IMR-90 (cell line): Measurements from ENCODE around the gene KLHL42. TPM values are rescaled to one million over a fixed set of nuclear protein-coding genes. Genes with fewer than 3 reads are reported as not detected.

Experiments
- ATAC-seq: fragments of 200-7000 bp; cut with Tn5 transposase; 2 replicates; pipeline ENCODE4 v1.9.1; 2020; ENCODE audit warnings: low read depth, mild to moderate bottlenecking, moderate library complexity
- BruUV-seq: library from RNA; stranded (reverse); fragments of 400-500 nt; replicated peaks from 2 replicates; lab custom pipeline; 2021; lab: Mats Ljungman, UMichigan
- CTCF ChIA-PET: fragments of 300-600 bp; formaldehyde crosslinking; extraction: SDS; loops from one replicate; lab custom pipeline; 2021; ENCODE audit warnings: antibody characterized with exemption; lab: Yijun Ruan, JAX
- POLR2A ChIA-PET: fragments of 300-600 bp; sonication (Branson Sonifier 250); formaldehyde crosslinking; loops from one replicate; lab custom pipeline; 2022; ENCODE audit warnings: antibody characterized with exemption; ENCODE audit not compliant: unreplicated experiment; lab: Charles Lee
- DNase-seq: peaks from one replicate; pipeline ENCODE4 v3.0.0; 2013
- H2AFZ ChIP-seq: replicated peaks from 2 replicates; pipeline ENCODE3; 2013; ENCODE audit warnings: low read length, mild to moderate bottlenecking; ENCODE audit not compliant: poor library complexity
- H2AK5ac ChIP-seq: 2 replicates; pipeline ENCODE4 v1.6.1; 2013; ENCODE audit warnings: low read depth, low read length, inconsistent platforms
- H2AK9ac ChIP-seq: replicated peaks from 2 replicates; pipeline ENCODE3; 2013; ENCODE audit warnings: mild to moderate bottlenecking, low read depth, low read length, moderate library complexity; ENCODE audit not compliant: poor library complexity
- H2BK120ac ChIP-seq: 2 replicates; pipeline ENCODE4 v1.6.1; 2013; ENCODE audit warnings: low read depth, low read length, inconsistent platforms
- H2BK15ac ChIP-seq: 3 replicates; pipeline ENCODE4 v1.6.1; 2013; ENCODE audit warnings: low read depth, low read length, inconsistent platforms
- H2BK20ac ChIP-seq: 2 replicates; pipeline ENCODE4 v1.6.1; 2013; ENCODE audit warnings: low read depth, mild to moderate bottlenecking, inconsistent platforms, low read length, moderate library complexity
- H2BK5ac ChIP-seq: 2 replicates; pipeline ENCODE4 v1.6.1; 2013; ENCODE audit warnings: mild to moderate bottlenecking, low read depth, low read length, inconsistent platforms; ENCODE audit not compliant: poor library complexity, severe bottlenecking
- H3K14ac ChIP-seq: replicated peaks from 2 replicates; pipeline ENCODE4 v1.6.1; 2013; ENCODE audit warnings: low read depth, low read length, inconsistent platforms
- H3K18ac ChIP-seq: 2 replicates; pipeline ENCODE4 v1.6.1; 2013; ENCODE audit warnings: low read depth, low read length, control low read depth
- H3K23ac ChIP-seq: 2 replicates; pipeline ENCODE4 v1.6.1; 2013; ENCODE audit warnings: low read depth, low read length, inconsistent platforms
- H3K27ac ChIP-seq: 2 replicates; pipeline ENCODE4 v1.5.1; 2013; ENCODE audit warnings: mild to moderate bottlenecking, control low read depth, low read length; ENCODE audit not compliant: insufficient read depth
- H3K27me3 ChIP-seq: 2 replicates; pipeline ENCODE4 v1.6.1; 2013; ENCODE audit warnings: low read length; ENCODE audit not compliant: control insufficient read depth, insufficient read depth
- H3K36me3 ChIP-seq: 2 replicates; pipeline ENCODE4 v1.6.1; 2013; ENCODE audit warnings: low read length, mixed read lengths; ENCODE audit not compliant: control insufficient read depth, insufficient read depth
- H3K4ac ChIP-seq: 2 replicates; pipeline ENCODE4 v1.6.1; 2013; ENCODE audit warnings: low read depth, low read length, inconsistent platforms
- H3K4me1 ChIP-seq: 2 replicates; pipeline ENCODE4 v1.6.1; 2013; ENCODE audit warnings: low read length, mixed read lengths; ENCODE audit not compliant: control insufficient read depth, insufficient read depth
- H3K4me2 ChIP-seq: 2 replicates; pipeline ENCODE4 v1.6.1; 2013; ENCODE audit warnings: low read depth, mild to moderate bottlenecking, control low read depth, low read length, moderate library complexity
- H3K4me3 ChIP-seq: 2 replicates; pipeline ENCODE4 v1.5.1; 2013; ENCODE audit warnings: low read depth, mild to moderate bottlenecking, control low read depth, low read length, moderate library complexity; ENCODE audit not compliant: insufficient read depth
- H3K56ac ChIP-seq: 2 replicates; pipeline ENCODE4 v1.6.1; 2013; ENCODE audit warnings: low read length, inconsistent platforms; ENCODE audit not compliant: insufficient read depth; ENCODE audit errors: extremely low read depth
- H3K79me1 ChIP-seq, 2 experiments: 2 replicates each; pipeline ENCODE4 v1.6.1; 2013; ENCODE audit warnings: low read length in 2 of 2, inconsistent platforms in 1 of 2, low read depth in 1 of 2
- H3K9ac ChIP-seq: 2 replicates; pipeline ENCODE4 v1.6.1; 2013; ENCODE audit warnings: low read depth, low read length, control low read depth
- H3K9me1 ChIP-seq: 2 replicates; pipeline ENCODE4 v1.6.1; 2013; ENCODE audit warnings: low read length, inconsistent platforms; ENCODE audit not compliant: insufficient read depth
- H3K9me3 ChIP-seq: 2 replicates; pipeline ENCODE4 v1.6.1; 2013; ENCODE audit warnings: low read length; ENCODE audit not compliant: control insufficient read depth, insufficient read depth
- H4K20me1 ChIP-seq: 2 replicates; pipeline ENCODE4 v1.6.1; 2013; ENCODE audit warnings: low read length, inconsistent platforms; ENCODE audit not compliant: insufficient read depth
- H4K5ac ChIP-seq: 2 replicates; pipeline ENCODE4 v1.6.1; 2013; ENCODE audit warnings: mild to moderate bottlenecking, low read depth, low read length, control low read depth
- H4K8ac ChIP-seq, 2 experiments: 2 replicates each; pipeline ENCODE4 v1.6.1; 2013; ENCODE audit warnings: low read depth in 2 of 2, low read length in 2 of 2, control low read depth in 1 of 2, inconsistent platforms in 1 of 2
- H4K91ac ChIP-seq: 2 replicates; pipeline ENCODE4 v1.6.1; 2013; ENCODE audit warnings: low read depth, low read length, inconsistent platforms; ENCODE audit not compliant: insufficient read depth
- NFE2L2 ChIP-seq: fragments of 150-350 bp; IDR thresholded peaks from 2 replicates; pipeline ENCODE4 v1.6.1; 2016; ENCODE audit warnings: low read depth, mild to moderate bottlenecking, low read length
- RAD21 ChIP-seq: IDR thresholded peaks from 2 replicates; pipeline ENCODE4 v1.6.1; 2012; ENCODE audit warnings: low read length, improper control_type of control experiment
- RFX5 ChIP-seq: IDR thresholded peaks from 2 replicates; pipeline ENCODE4 v1.8.0; 2012; ENCODE audit warnings: low read depth, mild to moderate bottlenecking, low read length, moderate library complexity
- WGBS, 2 experiments: methylation state at CpG; one replicate each; pipeline versions ENCODE4 v1.1.5 to v1.1.7; 2013; ENCODE audit warnings: missing lambda C conversion rate in 2 of 2; ENCODE audit not compliant: insufficient read length in 1 of 2; ENCODE audit errors: extremely low coverage in 2 of 2; 5-methylcytosine and 5-hydroxymethylcytosine counted together
- dilution Hi-C: fragments of 300-500 bp; cut with HindIII; formaldehyde crosslinking; loops from one replicate; pipeline ENCODE4 v1.14.3; 2018; ENCODE audit warnings: low sequenced_read_pairs; ENCODE audit not compliant: unreplicated experiment
- in situ Hi-C: fragments of 300-500 bp; cut with MboI; formaldehyde crosslinking; loops from 3 replicates; pipeline ENCODE4 v1.14.3; 2019; ENCODE audit warnings: low sequenced_read_pairs, inconsistent platforms, mixed read lengths
- intact Hi-C: fragments of 100-400 bp; cut with micrococcal nuclease; formaldehyde crosslinking; loops from 2 replicates; pipeline ENCODE4 v1.10.0; 2022
- polyA plus RNA-seq, 3 experiments: library from polyadenylated mRNA; depleted of rRNA; stranded (reverse); fragments of >200 nt; gene quantifications; 2 replicates each; pipeline ENCODE4 v1.2.3, GENCODE V29; 2012; ENCODE audit warnings: low replicate concordance in 1 of 3
- total RNA-seq: library from RNA; depleted of rRNA; stranded (reverse); fragments of >200 nt; gene quantifications from 2 replicates; pipeline ENCODE4 v1.2.3, GENCODE V29; 2012
- TF ChIP-seq, protein P1 (sequence below): conservative IDR thresholded peaks from 2 replicates; pipeline ENCODE4 v1.5.1; 2012; ENCODE audit warnings: mild to moderate bottlenecking, low read depth, low read length, improper control_type of control experiment
- TF ChIP-seq, protein P2 (sequence below): fragments of 150-350 bp; IDR thresholded peaks from 2 replicates; pipeline ENCODE4 v1.6.1; 2016; ENCODE audit warnings: low read depth, mild to moderate bottlenecking, low read length, moderate library complexity, borderline replicate concordance

KLHL42 gene
- total and polyA plus RNA-seq, 2 of the 4 experiments (the other 2 are of a cell fraction): 16.7 to 28.3 TPM

DNA sequence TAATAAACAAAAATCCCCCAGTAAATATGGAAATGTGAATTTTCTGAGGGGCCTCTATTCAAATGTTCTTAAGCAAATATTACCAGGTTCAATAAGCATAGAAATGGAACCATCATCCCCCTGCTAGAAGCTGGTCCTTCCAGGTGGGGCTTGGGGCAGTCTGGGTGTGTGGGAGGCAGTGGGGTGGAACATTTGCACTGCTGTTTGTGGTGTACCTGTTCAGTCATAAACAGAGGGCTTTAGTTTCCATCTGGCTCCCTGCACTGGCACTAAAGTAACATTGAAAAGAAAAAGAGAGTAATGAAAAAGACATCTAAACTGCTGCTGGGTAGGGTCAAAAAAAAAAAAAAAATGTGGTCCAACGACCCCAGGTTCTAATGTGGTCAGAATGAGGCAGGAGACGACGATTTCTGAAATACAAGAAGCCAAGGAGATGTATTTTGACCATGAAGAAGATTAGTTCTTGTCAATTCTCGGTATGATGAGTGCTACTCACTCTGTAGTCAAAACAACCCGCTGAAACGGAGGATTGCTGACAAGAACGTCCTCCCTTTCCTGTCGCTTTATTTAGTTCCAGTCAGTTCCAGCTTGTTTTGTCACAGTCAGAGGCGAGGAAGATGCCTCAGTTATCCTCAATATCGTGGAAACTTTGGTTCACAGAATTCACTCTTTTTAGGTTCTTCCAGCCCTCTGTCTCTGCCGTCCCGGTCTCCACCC is 44.3 kb downstream of the KLHL42 start:
- H3K27ac ChIP-seq: no peak overlapping the region
- H2BK5ac ChIP-seq: no peak overlapping the region
- DNase-seq: no peak
- H2BK120ac ChIP-seq: no peak overlapping the region
- H3K4me2 ChIP-seq: no peak overlapping the region
- no peak overlapping the region for H3K23ac ChIP-seq
- POLR2A ChIA-PET: no interaction called here
- H4K8ac ChIP-seq: no peak overlapping the region
- no TSS peak for BruUV-seq
- intact Hi-C loops (loop anchor here (5.0 kb wide), 1 partner anchor 92 kb away; no protein-coding TSS in a partner anchor), dilution Hi-C loops (no loop called here), in situ Hi-C loops (no loop called here)
- ATAC-seq: no peak
- no peak overlapping the region for H3K4me3 ChIP-seq
- H2AK9ac ChIP-seq: no peak overlapping the region
- H3K9me3 ChIP-seq: no peaks in the 10 kb centered on the region
- no peaks in the 10 kb centered on the region for H3K27me3 ChIP-seq
- no peak overlapping the region for H2BK20ac ChIP-seq
- H3K4me1 ChIP-seq: peaks cover 3% of the 10 kb centered on the region; the same call in 1 of the 2 replicates
- CTCF ChIA-PET: interaction anchor here (0.8 kb wide), 1 partner anchor 91 kb away, joined by 3 read pairs; no protein-coding TSS in a partner anchor
- no peak overlapping the region for H2AK5ac ChIP-seq
- H3K4ac ChIP-seq: no peak overlapping the region
- 82% methylated on average over 7 of the region's 12 CpGs; no CpG with 5 or more reads in 1 of the 2 experiments for WGBS, 2 experiments
- no peak overlapping the region for H4K91ac ChIP-seq
- no peak overlapping the region for H3K18ac ChIP-seq
- H4K5ac ChIP-seq: no peak overlapping the region
- no peak overlapping the region for H2BK15ac ChIP-seq
- no peaks in the 10 kb centered on the region for H3K9me1 ChIP-seq
- no peaks in the 10 kb centered on the region for H3K79me1 ChIP-seq
- H4K20me1 ChIP-seq: 0 out of 2 replicates have a peak, but pooled peaks cover 3% of the 10 kb centered on the region
- no peak overlapping the region for H3K9ac ChIP-seq
- TF ChIP-seq RFX5: no peak
- TF ChIP-seq, protein P1, sequence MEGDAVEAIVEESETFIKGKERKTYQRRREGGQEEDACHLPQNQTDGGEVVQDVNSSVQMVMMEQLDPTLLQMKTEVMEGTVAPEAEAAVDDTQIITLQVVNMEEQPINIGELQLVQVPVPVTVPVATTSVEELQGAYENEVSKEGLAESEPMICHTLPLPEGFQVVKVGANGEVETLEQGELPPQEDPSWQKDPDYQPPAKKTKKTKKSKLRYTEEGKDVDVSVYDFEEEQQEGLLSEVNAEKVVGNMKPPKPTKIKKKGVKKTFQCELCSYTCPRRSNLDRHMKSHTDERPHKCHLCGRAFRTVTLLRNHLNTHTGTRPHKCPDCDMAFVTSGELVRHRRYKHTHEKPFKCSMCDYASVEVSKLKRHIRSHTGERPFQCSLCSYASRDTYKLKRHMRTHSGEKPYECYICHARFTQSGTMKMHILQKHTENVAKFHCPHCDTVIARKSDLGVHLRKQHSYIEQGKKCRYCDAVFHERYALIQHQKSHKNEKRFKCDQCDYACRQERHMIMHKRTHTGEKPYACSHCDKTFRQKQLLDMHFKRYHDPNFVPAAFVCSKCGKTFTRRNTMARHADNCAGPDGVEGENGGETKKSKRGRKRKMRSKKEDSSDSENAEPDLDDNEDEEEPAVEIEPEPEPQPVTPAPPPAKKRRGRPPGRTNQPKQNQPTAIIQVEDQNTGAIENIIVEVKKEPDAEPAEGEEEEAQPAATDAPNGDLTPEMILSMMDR: no peak
- TF ChIP-seq, protein P2, sequence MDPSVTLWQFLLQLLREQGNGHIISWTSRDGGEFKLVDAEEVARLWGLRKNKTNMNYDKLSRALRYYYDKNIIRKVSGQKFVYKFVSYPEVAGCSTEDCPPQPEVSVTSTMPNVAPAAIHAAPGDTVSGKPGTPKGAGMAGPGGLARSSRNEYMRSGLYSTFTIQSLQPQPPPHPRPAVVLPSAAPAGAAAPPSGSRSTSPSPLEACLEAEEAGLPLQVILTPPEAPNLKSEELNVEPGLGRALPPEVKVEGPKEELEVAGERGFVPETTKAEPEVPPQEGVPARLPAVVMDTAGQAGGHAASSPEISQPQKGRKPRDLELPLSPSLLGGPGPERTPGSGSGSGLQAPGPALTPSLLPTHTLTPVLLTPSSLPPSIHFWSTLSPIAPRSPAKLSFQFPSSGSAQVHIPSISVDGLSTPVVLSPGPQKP: no peak
- TF ChIP-seq NFE2L2: no peak
- no peak for TF ChIP-seq RAD21
- no peak overlapping the region for H3K56ac ChIP-seq
- H2AFZ ChIP-seq: no peak overlapping the region
- H3K36me3 ChIP-seq: no peaks in the 10 kb centered on the region
- no peak overlapping the region for H3K14ac ChIP-seq
